NCI-H446 treated with DMSO at 0.1 percent for 48 hours (cell line): ENCODE measurements around the gene ZFYVE9.
"Not testable (repeated sequence)": the region's sequence is repeated elsewhere in the genome, so short reads cannot be mapped to it uniquely, and the experiment has no call there.

Experiments used
- DNase-seq: peaks from one replicate; lab custom pipeline; 2025; lab: John Stamatoyannopoulos, UW

The ZFYVE9 gene

DNA sequence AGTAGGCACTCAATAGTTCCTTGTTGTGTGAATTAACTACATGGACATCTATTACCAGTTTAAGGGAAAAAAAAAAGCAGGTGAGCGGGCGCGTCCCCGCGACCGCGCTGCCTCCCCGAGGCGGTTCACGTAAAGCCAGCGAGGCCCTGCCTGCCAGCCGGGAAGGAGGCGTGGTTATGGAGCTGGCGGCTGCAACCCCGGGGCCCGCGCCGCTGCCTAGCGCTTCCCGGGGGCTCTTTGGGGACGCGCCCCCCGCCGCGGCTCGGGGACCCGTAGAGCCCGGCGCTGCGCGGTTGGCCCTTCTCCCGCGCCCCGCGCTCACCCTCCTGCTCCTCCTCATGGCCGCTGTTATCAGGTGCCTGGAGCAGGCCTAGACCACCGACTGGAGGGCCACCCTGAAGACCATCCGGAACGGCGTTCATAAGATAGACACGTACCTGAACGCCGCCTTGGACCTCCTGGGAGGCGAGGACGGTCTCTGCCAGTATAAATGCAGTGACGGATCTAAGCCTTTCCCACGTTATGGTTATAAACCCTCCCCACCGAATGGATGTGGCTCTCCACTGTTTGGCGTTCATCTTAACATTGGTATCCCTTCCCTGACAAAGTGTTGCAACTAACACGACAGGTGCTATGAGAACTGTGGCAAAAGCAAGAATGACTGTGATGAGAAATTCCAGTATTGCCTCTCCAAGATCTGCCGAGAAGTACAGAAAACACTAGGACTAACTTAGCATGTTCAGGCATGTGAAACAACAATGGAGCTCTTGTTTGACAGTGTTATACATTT is 226.7 kb downstream of the ZFYVE9 start:
- DNase-seq, result no peak

DNA sequence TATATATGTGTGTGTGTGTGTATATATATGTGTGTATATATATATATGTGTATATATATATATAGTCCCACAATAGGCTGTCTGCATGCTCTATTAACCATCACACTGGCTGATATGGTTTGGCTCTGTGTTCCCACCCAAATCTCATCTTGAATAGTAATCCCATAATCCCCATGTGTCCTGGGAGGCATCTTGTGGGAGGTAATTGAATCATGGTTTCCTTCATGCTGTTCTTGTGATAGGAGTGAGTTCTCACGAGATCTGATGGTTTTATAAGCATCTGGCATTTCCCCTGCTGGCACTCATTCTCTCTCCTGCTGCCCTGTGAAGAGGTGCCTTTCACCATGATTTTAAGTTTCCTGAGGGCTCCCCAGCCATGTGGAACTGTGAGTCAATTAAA is 228.0 kb downstream of the ZFYVE9 start:
- DNase-seq, result not testable (repeated sequence)

DNA sequence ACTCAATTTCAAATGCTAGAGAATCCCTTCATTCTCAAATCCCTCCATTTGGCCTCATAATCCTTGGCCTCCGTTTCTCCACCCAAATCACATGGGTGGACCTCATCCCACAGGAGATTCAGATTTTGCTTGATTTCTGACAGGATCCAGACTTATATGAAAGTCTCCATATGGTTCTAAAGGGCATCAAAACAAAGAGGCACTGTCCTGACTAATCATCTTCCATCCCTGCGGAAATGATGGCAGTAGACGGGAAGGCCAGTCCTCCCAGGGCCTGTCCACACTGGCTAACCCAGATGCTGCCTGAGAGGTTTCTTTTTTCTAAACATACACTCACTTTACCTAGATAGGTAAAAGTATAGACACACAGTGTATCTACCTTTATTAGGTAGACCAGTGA is 243.5 kb downstream of the ZFYVE9 start:
- DNase-seq, result no peak

DNA sequence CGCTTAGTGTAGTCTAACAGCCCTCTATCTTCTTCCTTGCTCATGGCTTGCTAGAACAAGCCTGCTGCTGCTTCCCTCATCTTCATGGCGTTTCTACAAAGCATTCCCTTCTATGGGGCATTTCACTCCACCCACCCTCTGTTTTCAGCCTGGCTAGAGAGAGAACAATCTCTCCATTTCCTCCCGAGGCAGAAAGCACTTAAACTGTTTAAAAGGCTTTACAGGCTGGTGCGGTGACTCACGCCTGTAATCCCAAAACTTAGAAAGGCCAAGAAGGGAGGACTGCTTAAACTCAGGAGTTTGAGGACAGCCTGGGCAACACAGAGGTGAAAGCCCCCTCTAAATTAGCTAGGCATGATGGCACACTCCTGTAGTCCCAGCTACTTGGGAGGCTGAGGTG is 244.6 kb downstream of the ZFYVE9 start:
- DNase-seq, result no peak

DNA sequence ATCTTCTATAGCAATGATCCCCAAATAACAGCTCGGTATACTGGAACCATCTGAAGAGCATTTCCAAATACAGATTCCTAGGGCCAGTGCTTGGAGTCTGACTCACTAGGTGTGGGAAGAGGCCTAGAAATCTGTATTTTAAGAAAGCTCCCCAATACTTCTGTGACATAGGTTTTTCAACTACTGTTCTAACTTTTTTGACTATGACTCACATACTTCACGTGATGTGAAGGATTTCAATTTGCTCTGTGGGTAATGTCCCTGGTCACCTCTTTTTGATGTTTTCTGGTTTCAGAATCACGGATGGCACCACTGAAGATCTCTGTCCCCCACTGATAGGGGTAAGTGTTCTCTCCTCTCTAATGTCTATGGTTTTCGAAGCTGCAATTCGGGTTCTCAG is 251.3 kb downstream of the ZFYVE9 start:
- no peak for DNase-seq
